ENCODE data around the gene FNDC10.
"Not testable (repeated sequence)": the region's sequence is repeated elsewhere in the genome, so short reads cannot be mapped to it uniquely, and the experiment has no call there.

The FNDC10 gene

GRCh38 chr1:1567891-1568291, 32.0 kb downstream of the FNDC10 start:
- no peak for DNase-seq (ENCODE audit: low read depth, low spot score)

GRCh38 chr1:1567152-1567875, 32.6 kb downstream of the FNDC10 start:
- DNase-seq (ENCODE audit: low read depth, low spot score) = no peak

GRCh38 chr1:1565340-1565739, 34.6 kb downstream of the FNDC10 start:
- DNase-seq (ENCODE audit: low read depth, low spot score) = no peak

GRCh38 chr1:1564268-1564667, 35.7 kb downstream of the FNDC10 start:
- no peak for DNase-seq (ENCODE audit: low read depth, low spot score)

DNA sequence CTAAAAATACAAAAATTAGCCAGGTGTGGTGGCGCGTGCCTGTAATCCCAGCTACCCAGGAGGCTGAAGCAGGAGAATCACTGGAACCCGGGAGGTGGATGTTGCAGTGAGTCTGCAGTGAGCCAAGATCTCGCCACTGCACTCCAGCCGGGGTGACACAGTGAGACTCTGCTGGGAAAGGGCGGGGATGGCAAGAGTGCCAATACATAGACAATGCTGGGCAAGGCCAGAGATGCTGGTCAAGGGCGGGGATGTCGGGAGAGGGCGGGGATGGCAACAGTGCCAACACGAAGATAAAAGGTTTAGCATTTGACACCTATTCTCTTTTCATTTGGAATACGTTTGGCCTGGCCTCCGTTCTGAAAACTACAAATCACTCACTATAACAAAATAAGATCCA, 36.2 kb downstream of the FNDC10 start:
- DNase-seq (ENCODE audit: low read depth, low spot score) = no peak

DNA sequence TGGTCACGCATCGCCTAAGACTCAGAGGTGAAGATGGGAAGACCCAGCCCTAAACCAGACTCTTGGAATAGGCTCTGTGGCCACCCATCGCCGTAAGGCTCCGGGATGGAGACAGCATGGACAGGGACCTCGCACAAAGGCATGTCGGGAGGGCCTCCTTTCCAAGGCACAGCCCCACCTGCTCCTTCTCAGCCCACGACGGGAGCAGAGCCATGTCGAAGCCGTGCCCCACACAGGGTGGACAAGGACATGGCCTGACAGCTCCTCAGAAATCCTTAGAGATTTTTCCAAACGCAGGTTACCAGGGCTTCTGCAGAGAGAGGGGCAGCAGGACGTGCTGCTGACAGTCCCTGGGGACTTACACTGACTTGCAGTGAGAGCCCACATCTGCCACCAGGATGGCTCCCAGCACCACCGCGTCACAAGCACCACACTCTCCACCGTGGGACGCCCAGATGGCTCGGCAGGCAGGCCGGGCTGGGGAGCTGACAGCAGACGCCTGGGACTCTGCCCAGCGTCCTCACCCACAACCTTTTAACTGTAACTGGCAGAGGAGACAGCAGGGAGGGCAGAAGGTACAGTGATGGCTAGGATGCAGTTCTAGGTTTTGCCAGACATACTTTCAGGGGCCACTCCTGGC, 37.3 kb downstream of the FNDC10 start:
- DNase-seq (ENCODE audit: low read depth, low spot score) = no peak

DNA sequence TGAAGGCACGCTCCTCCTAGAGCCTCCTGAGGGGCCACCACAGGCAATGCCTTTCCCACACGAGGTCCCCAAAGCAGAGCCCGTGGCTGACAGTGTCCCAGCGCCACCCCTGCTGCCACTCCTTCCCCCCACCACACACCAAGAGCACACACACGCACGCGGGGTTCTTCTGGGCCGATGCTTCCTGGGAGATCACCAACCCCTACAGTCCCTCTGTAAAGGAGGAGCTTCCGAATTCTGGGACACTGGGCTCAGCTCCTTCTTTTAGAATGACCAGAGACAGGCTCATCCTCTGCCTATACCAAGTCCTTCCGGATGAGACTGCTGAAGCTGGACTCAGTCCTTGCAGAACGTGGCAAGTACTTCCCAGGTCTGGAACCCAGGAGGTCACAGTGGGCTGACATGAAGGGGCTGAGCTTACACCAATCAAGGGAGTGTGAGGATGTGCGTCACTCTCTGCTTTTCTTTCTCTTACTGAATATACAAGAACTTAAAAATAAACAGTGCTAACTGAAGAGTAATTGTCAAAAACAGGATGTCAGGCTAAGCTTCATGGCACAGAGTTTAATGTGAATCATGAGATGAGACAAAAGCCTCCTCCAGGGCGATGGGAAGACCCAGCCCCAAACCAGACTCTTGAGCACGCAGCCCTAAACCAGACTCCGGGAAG, 38.0 kb downstream of the FNDC10 start:
- no peak for DNase-seq (ENCODE audit: low read depth, low spot score)

- no peak for DNase-seq (ENCODE audit: low read depth, low spot score)
Measured at GRCh38 chr1:1560178-1560577, 39.8 kb downstream of the FNDC10 start.

- DNase-seq (ENCODE audit: low read depth, low spot score) = no peak
Measured at GRCh38 chr1:1559066-1559465, 40.9 kb downstream of the FNDC10 start.

DNA sequence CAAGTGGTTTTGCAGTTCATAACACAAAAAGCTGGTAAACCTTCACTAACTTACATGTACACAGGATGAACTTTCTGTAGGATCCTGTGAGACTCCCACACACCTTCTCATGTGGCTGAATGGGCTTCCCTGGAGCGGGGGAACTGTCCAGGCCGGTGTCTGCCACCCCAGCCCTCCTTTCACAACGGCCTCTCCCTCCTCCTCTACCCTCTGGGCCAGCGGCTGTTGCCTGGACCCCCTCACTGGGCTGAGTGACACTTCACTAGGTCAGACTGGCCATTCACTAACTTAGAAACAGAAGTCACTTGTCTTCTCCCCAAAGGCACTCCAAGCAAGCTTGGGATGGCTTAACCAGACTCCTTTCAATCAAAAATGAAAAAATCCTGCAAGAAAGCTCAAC, 41.3 kb downstream of the FNDC10 start:
- DNase-seq (ENCODE audit: low read depth, low spot score) = no peak

DNA sequence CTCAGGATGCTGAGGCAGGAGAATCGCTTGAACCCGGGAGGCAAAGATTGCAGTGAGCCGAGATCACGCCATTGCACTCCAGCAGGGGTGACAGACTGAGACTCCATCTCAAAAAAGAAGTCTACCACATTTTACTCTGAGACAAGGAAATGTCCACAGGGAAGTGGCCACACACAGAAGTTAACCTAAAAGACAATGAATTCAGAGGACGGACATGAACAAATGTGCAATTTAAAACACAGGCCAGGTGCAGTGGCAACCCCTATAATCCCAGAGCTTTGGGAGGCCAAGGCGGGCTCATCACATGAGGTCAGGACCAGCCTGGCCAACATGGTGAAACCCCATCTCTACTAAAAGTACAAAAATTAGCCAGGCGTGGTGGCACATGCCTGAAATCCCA, 42.2 kb downstream of the FNDC10 start:
- not testable (repeated sequence) for DNase-seq (ENCODE audit: low read depth, low spot score)

- not testable (repeated sequence) for DNase-seq (ENCODE audit: low read depth, low spot score)
Measured at GRCh38 chr1:1556961-1557360, 43.0 kb downstream of the FNDC10 start.

- DNase-seq (ENCODE audit: low read depth, low spot score) = no peak
Measured at GRCh38 chr1:1556505-1556904, 43.4 kb downstream of the FNDC10 start.

GRCh38 chr1:1554926-1555915, 44.7 kb downstream of the FNDC10 start:
- no peak for DNase-seq (ENCODE audit: low read depth, low spot score)

DNA sequence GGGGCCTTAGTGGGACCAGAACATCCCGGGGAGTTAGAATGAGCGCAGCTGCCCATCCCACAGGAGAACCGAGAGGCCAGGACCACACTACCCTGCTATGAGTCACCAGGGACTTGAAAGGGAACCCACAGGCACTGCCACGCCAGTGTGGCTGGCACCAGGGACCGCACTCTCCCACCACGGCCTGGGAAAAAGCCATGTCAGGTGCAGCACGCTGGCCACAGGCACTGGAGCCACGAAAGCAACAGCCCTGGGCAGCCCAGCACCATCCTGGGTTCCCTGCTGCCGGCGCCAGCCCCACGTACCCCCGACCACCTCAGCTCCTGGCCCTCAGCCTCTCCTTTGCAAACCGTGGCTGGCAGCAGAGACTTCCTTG, 45.4 kb downstream of the FNDC10 start:
- DNase-seq (ENCODE audit: low read depth, low spot score) = no peak

DNA sequence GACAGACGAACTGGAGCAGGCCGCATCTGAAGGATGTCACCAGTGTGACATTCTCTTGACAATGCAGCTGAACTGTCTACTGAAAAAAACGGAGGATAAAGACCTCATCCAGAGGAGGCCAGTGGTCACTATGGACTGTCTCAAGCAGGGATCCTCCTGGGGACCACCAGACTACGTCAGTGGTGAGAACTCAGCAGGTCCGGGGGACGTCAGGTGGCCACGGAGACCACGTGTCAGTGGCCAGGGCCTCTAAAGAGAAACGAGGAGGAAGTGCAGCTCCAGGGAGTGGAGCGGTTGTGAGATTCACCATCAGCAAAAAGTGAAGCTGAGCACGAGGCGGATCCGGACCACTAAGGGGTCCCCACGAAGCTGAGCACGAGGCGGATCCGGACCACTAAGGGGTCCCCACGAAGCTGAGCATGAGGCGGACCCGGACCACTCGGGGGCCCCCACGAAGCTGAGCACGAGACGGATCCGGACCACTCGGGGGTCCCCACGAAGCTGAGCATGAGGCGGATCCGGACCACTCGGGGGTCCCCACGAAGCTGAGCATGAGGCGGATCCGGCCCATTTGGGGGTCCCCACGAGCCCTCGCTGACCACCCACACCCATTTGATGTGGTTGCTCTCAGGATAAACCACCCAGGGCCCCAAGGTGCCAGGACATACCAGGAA, 46.0 kb downstream of the FNDC10 start:
- no peak for DNase-seq (ENCODE audit: low read depth, low spot score)

DNA sequence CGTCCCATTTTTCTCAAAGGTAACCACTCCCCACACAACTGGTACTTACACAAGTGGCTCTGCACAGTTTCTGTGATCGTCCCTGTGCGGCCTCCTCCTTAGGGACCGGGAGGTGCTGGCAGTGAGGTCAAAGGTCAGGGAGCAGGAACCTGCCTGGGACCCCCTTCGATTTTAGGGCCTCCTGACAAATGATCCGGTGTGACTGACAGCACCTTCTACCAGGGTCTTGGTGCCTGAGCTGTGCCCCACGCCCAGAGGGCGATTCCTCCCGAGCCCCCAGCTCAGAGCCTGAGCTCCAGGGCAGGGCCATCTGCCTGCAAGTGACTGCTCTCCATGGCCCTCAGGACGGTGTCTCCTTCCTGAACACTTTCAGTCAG, 47.7 kb downstream of the FNDC10 start:
- DNase-seq (ENCODE audit: low read depth, low spot score) = no peak

GRCh38 chr1:1551524-1552262, 48.2 kb downstream of the FNDC10 start:
- no peak for DNase-seq (ENCODE audit: low read depth, low spot score)

DNA sequence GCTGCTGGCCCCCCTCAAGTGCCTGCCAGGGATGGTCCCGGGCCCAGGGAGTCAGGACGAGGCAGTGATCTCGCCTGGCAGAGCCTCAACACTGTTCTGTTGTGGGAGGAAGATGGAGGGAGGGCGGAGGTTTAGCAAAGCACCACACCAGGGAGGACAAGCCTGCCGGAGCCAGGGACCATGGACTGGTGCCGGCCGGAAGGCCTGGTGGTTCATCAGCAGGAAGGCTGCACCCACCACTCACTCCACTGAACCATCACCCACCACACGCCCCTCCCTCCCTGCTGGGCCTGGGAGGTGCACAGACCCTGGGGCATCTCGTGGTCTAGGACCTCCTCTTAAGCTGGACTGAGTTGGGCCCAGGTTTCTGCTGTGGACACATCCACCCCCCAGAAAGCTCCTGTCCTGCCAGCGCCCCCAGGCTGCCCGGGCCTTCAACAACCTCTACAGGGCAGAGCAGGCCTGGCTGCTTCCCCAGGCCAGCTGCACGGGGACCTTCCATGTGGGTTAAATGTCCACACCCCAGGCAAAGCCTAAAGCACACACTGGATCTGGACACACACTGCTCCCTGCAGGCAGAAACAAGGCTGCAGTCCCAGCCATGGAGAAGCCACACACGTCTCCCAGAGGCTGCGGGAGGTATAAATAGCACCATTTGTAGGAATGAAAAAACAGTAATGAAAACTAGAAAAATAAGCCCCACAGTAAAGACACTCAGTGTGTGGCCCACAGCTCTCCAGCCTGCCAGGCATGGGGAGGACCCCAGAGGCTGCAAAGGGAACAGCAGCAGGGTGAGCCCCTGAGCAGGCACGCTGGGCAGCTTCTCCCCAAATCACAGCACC, 49.1 kb downstream of the FNDC10 start:
- DNase-seq (ENCODE audit: low read depth, low spot score) = no peak

DNA sequence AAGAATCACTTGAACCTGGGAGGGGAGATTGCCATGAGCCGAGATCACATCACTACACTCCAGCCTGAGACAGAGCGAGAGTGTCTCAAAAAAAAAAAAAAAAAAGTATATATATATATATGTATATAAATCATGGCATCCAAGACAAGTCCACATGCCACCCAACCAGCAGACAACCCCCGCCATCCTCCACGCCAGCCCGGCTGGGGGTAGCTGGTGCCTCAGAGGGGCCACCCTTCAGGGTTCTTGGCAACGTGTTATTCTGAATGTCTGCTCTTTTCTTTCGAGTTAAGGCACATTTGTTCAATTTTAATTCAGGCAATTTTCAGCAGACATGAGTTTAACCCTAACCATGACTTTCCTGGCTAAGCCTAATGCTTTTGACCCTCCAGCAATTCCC, 49.8 kb downstream of the FNDC10 start:
- DNase-seq (ENCODE audit: low read depth, low spot score) = no peak

All from activated naive CD8-positive, alpha-beta T cell treated with anti-CD3 and anti-CD28 coated beads, Interleukin-2, amount 50 U/mL, for 16 hours (primary cell).